DMS153 treated with DMSO at 0.1 percent for 48 hours (cell line): Measurements from ENCODE around the gene PIP5KL1.

Experiments used
- DNase-seq: peaks from one replicate; lab custom pipeline; 2025; ENCODE audit not compliant: unreplicated experiment; lab: John Stamatoyannopoulos, UW

Gene PIP5KL1

GRCh38 chr9:127930231-127931091, at the start of gene PIP5KL1:
PIP5KL1 (minus strand) TSS chr9:127930777; CDS start chr9:127930752, 25 bp downstream.
- peak; percentile 40 for DNase-seq

GRCh38 chr9:127980060-127980705, 49.6 kb upstream of the PIP5KL1 start:
- DNase-seq = no peak

GRCh38 chr9:127979333-127980059, 48.9 kb upstream of the PIP5KL1 start:
- no peak for DNase-seq

GRCh38 chr9:127979015-127979332, 48.4 kb upstream of the PIP5KL1 start:
- no peak for DNase-seq

- DNase-seq = no peak
These were observed 47.5 kb upstream of the PIP5KL1 start for GRCh38 chr9:127977884-127978647.

- DNase-seq = no peak
These were observed 46.7 kb upstream of the PIP5KL1 start for GRCh38 chr9:127977009-127977883.

GRCh38 chr9:127976498-127976897, 45.9 kb upstream of the PIP5KL1 start:
- peak; percentile 41 for DNase-seq

- DNase-seq = no peak
These were observed 45.1 kb upstream of the PIP5KL1 start for GRCh38 chr9:127975376-127976315.

- DNase-seq = no peak
These were observed 44.2 kb upstream of the PIP5KL1 start for GRCh38 chr9:127974769-127975261.

GRCh38 chr9:127974001-127974768, 43.6 kb upstream of the PIP5KL1 start:
- DNase-seq = no peak

GRCh38 chr9:127973169-127974000, 42.8 kb upstream of the PIP5KL1 start:
- no peak for DNase-seq

- DNase-seq = no peak
These were observed 41.8 kb upstream of the PIP5KL1 start for GRCh38 chr9:127972236-127972871.

- DNase-seq = no peak
These were observed 41.0 kb upstream of the PIP5KL1 start for GRCh38 chr9:127971357-127972235.

- peak; percentile 87 for DNase-seq
These were observed 40.1 kb upstream of the PIP5KL1 start for GRCh38 chr9:127970401-127971313.
